OCI-M2 (cell line): ENCODE results near the gene ZSCAN26.
"Not testable (repeated sequence)": the region's sequence is repeated elsewhere in the genome, so short reads cannot be mapped to it uniquely, and the experiment has no call there.

Experiments used
- DNase-seq: peaks from one replicate; lab custom pipeline; 2025; ENCODE audit not compliant: unreplicated experiment; lab: John Stamatoyannopoulos, UW

Gene ZSCAN26

GRCh38 chr6:28315628-28316027 lies 48.7 kb downstream of the ZSCAN26 start:
- DNase-seq = no peak

GRCh38 chr6:28317866-28318265 lies 50.9 kb downstream of the ZSCAN26 start:
- not testable (repeated sequence) for DNase-seq

- DNase-seq = no peak
These were observed 55.7 kb downstream of the ZSCAN26 start for GRCh38 chr6:28322661-28323060.

GRCh38 chr6:28323813-28324424 lies 57.0 kb downstream of the ZSCAN26 start:
- DNase-seq = no peak

DNA sequence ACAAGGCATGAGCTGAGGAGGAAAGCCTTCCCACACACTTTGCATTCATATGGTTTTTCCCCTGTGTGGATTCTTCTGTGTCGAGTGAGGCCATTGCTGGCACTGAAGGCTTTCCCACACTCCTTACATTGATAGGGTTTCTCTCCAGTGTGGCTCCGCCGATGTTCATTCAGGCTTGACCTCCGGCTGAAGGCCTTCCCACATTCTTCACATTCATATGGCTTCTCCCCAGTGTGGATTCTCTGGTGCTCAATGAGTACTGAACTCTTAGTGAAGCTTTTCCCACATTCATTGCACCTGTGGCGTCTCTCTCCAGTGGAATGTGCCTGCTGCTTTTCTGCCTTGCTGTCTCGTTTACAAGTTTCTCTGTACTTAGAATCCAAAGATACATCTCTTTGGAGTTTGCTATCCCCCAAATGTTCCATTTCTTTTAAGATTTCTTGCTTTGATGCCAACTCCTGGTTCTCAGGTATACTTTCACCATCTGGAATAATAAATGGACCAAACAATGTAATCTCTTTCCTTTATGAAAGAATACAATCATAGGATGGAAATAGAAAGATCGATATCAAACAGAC lies 59.5 kb downstream of the ZSCAN26 start:
- no peak for DNase-seq
